22Rv1 (cell line): ENCODE data around the gene ANKH.

ENCODE experiments used
- CTCF ChIP-seq: fragments of 450-650 bp; IDR thresholded peaks from 2 replicates; pipeline ENCODE4 v1.5.1; 2017; ENCODE audit warnings: mild to moderate bottlenecking
- ZFX ChIP-seq: fragments of 450-650 bp; IDR thresholded peaks from 2 replicates; pipeline ENCODE4 v1.6.1; 2017; ENCODE audit warnings: antibody characterized with exemption, borderline replicate concordance

- TF ChIP-seq CTCF (no peak), ZFX (no peak)
These were observed 41.2 kb downstream of the ANKH start for GRCh38 chr5:14830210-14831005.
